Kidney (tissue), 22 donors: ENCODE data around the gene TMEM156. TPM values are rescaled to one million over a fixed set of nuclear protein-coding genes. Genes with fewer than 3 reads are reported as not detected.
A peak's percentile ranks its signal among the peaks of the same experiment; 100 is the strongest.

Source experiments
- DNase-seq, 5 donors: peaks; one replicate each; pipeline ENCODE4 v3.0.0-alpha.2; 2013 to 2020
- FAIRE-seq: peaks from 2 replicates; lab custom pipeline; 2012; peaks lifted over from hg19 to GRCh38; lab: Jason Lieb, UNC
- H3K27ac ChIP-seq, 2 donors: one replicate each; pipeline ENCODE4 v1.7.0; 2013; ENCODE audit warnings: low read depth in 2 of 2, low read length in 2 of 2, inconsistent platforms in 1 of 2
- H3K27me3 ChIP-seq: one replicate; pipeline ENCODE4 v1.7.1; 2013; ENCODE audit warnings: low read length, inconsistent platforms; ENCODE audit not compliant: control insufficient read depth, insufficient read depth
- H3K36me3 ChIP-seq, 3 donors: one replicate each; pipeline versions ENCODE4 v1.7.0 to v1.7.1; 2013; ENCODE audit warnings: low read length in 3 of 3, control low read depth in 1 of 3, inconsistent platforms in 1 of 3; ENCODE audit not compliant: insufficient read depth in 3 of 3, control insufficient read depth in 2 of 3
- H3K4me1 ChIP-seq, 3 donors: one replicate each; pipeline versions ENCODE4 v1.7.0 to v1.7.1; 2013; ENCODE audit warnings: low read length in 3 of 3, inconsistent platforms in 1 of 3, low read depth in 1 of 3; ENCODE audit not compliant: control insufficient read depth in 2 of 3, insufficient read depth in 2 of 3
- H3K4me3 ChIP-seq, 3 donors: one replicate each; pipeline versions ENCODE4 v1.7.0 to v1.8.1; 2013; ENCODE audit warnings: low read length in 3 of 3, control low read depth in 1 of 3, inconsistent platforms in 1 of 3
- H3K9ac ChIP-seq, 3 donors: one replicate each; pipeline versions ENCODE4 v1.7.0 to v1.7.1; 2013; ENCODE audit warnings: low read length in 3 of 3, control low read depth in 1 of 3, inconsistent platforms in 1 of 3
- H3K9me3 ChIP-seq, 3 donors: one replicate each; pipeline versions ENCODE4 v1.7.0 to v1.7.1; 2013; ENCODE audit warnings: low read length in 3 of 3, control low read depth in 1 of 3, inconsistent platforms in 1 of 3; ENCODE audit not compliant: control insufficient read depth in 2 of 3, insufficient read depth in 1 of 3
- CTCF ChIP-seq: IDR thresholded peaks from 3 replicates; pipeline ENCODE4 v1.5.1; 2012; ENCODE audit warnings: mild to moderate bottlenecking, moderate library complexity, borderline replicate concordance; ENCODE audit not compliant: insufficient read depth; ENCODE audit errors: extremely low read depth
- intact Hi-C: fragments of 100-400 bp; cut with DNase I; formaldehyde crosslinking; loops from one replicate; pipeline ENCODE4 v1.11.1; 2022
- long read RNA-seq, 10 donors: library from polyadenylated mRNA in 1 of 10; unstranded in 1 of 10; transcript quantifications; one replicate each; pipeline ENCODE4 v2.0.0 and lab custom pipeline, GENCODE V29; 2021 to 2026
- polyA plus RNA-seq: library from polyadenylated mRNA; stranded (reverse); fragments of 350-450 nt; fragmentation: Illumina TruSeq; extraction: RNeasy Lipid Tissue Mini Kit (QIAGEN cat#74804); gene quantifications from one replicate; pipeline ENCODE4 v1.2.3, GENCODE V29; 2014; ENCODE audit warnings: low read depth, low replicate concordance; ENCODE audit not compliant: insufficient read depth
- total RNA-seq: library from RNA; stranded (reverse); fragmentation: NEBNext Ultra II Directional; extraction: Animal tissue kit (Norgen Biotek cat#: 25700); gene quantifications from one replicate; pipeline ENCODE4 v1.2.1, GENCODE V29; 2021
- donor health status: control.
- donor health status: control.
- donor health status: control.
- donor health status: control.
- donor health status: control.
- donor health status: DM: yes; HTN: yes; CAD: no.
- donor health status: Normal renal cell carcinoma (clear cell type).

Gene TMEM156
- total RNA-seq (3.5 TPM), polyA plus RNA-seq (1.8 TPM)
- long read RNA-seq, donor 1: 0 reads
- long read RNA-seq, donor 2, partial matches to known transcripts: 0 of 1 reads
- long read RNA-seq, donor 2, other reads (novel, unspliced or antisense): 0 of 1 reads
- long read RNA-seq, donor 3, partial matches to known transcripts: 0 of 1 reads
- long read RNA-seq, donor 3, other reads (novel, unspliced or antisense): 0 of 1 reads
- long read RNA-seq, donor 4, partial matches to known transcripts: 0 of 1 reads
- long read RNA-seq, donor 4, other reads (novel, unspliced or antisense): 0 of 1 reads
- long read RNA-seq, donor 5: 0 reads
- long read RNA-seq, donor 6, partial matches to known transcripts: 0 of 1 reads
- long read RNA-seq, donor 6, other reads (novel, unspliced or antisense): 0 of 1 reads
- long read RNA-seq, donor 7: 0 reads
- long read RNA-seq, donor 8: 0 reads
- long read RNA-seq, donor 9: 0 reads
- long read RNA-seq, donor 10: 0 reads

GRCh38 chr4:39032218-39033085 is at the start of gene TMEM156:
TMEM156 (minus strand) TSS chr4:39032409; CDS start chr4:39032313, 96 bp downstream.
- no peaks in the 10 kb centered on the region for H3K27me3 ChIP-seq
- no peaks in the 10 kb centered on the region for H3K36me3 ChIP-seq
- intact Hi-C loops: no loop called here
- no peak within 1 kb of the TSS for H3K9ac ChIP-seq
- no peak within 1 kb of the TSS for H3K27ac ChIP-seq
- DNase-seq (peak in 1 of 5 donors; percentile 34), FAIRE-seq (peak; percentile 15)
- H3K9me3 ChIP-seq: no peaks in the 10 kb centered on the region
- no peak within 1 kb of the TSS for H3K4me3 ChIP-seq
- peaks cover 0 to 2% (median 0%) of the 10 kb centered on the region in 3 donors for H3K4me1 ChIP-seq
- TF ChIP-seq CTCF: no peak

- Histone ChIP-seq H3K9ac (no peak overlapping the region), H3K27ac (no peak overlapping the region), H3K4me1 (no peaks in the 10 kb centered on the region), H3K36me3 (peaks cover 0 to 5% (median 4%) of the 10 kb centered on the region in 3 donors), H3K9me3 (no peaks in the 10 kb centered on the region), H3K27me3 (no peaks in the 10 kb centered on the region), H3K4me3 (no peak overlapping the region)
- no peak for DNase-seq
- intact Hi-C loops: no loop called here
- FAIRE-seq: no peak
- TF ChIP-seq CTCF: no peak
These were observed 46.6 kb upstream of the TMEM156 start for GRCh38 chr4:39078829-39079228.

- no peaks in the 10 kb centered on the region for H3K27me3 ChIP-seq
- DNase-seq: no peak
- H3K9me3 ChIP-seq: no peaks in the 10 kb centered on the region
- no peak overlapping the region for H3K27ac ChIP-seq
- no peak overlapping the region for H3K9ac ChIP-seq
- H3K4me3 ChIP-seq: no peak overlapping the region
- no peaks in the 10 kb centered on the region for H3K4me1 ChIP-seq
- H3K36me3 ChIP-seq: no peaks in the 10 kb centered on the region
- intact Hi-C loops: no loop called here
- TF ChIP-seq CTCF: no peak
- FAIRE-seq: no peak
These were observed 36.7 kb upstream of the TMEM156 start for GRCh38 chr4:39068907-39069306.
